HG03521 (cell line): ENCODE measurements around the gene MAGI1.

Experiments used
- ATAC-seq: cut with Tn5 transposase; IDR thresholded peaks from one replicate; pipeline ENCODE4 v1.9.1; 2021; ENCODE audit warnings: mild to moderate bottlenecking, moderate library complexity; ENCODE audit not compliant: unreplicated experiment

Gene MAGI1

GRCh38 chr3:65478551-65479500, 559.9 kb downstream of the MAGI1 start:
- no peak for ATAC-seq

- no peak for ATAC-seq
Measured at GRCh38 chr3:65473736-65474135, 565.0 kb downstream of the MAGI1 start.

GRCh38 chr3:65472501-65472900, 566.2 kb downstream of the MAGI1 start:
- ATAC-seq = no peak

GRCh38 chr3:65466300-65466988, 572.3 kb downstream of the MAGI1 start:
- no peak for ATAC-seq

GRCh38 chr3:65449841-65450428, 588.8 kb downstream of the MAGI1 start:
- ATAC-seq = no peak

GRCh38 chr3:65448120-65448519, 590.6 kb downstream of the MAGI1 start:
- ATAC-seq = no peak

GRCh38 chr3:65445573-65446169, 593.0 kb downstream of the MAGI1 start:
- ATAC-seq = no peak

- ATAC-seq = no peak
Measured at GRCh38 chr3:65444447-65444815, 594.3 kb downstream of the MAGI1 start.

- no peak for ATAC-seq
Measured at GRCh38 chr3:65443739-65444446, 594.8 kb downstream of the MAGI1 start.

GRCh38 chr3:65439641-65440284, 599.0 kb downstream of the MAGI1 start:
- ATAC-seq = no peak

GRCh38 chr3:65438612-65439011, 600.1 kb downstream of the MAGI1 start:
- no peak for ATAC-seq

GRCh38 chr3:65438096-65438495, 600.6 kb downstream of the MAGI1 start:
- no peak for ATAC-seq

- no peak for ATAC-seq
Measured at GRCh38 chr3:65436580-65436979, 602.1 kb downstream of the MAGI1 start.

- ATAC-seq = no peak
Measured at GRCh38 chr3:65433480-65433879, 605.2 kb downstream of the MAGI1 start.

- ATAC-seq = no peak
Measured at GRCh38 chr3:65432388-65433003, 606.2 kb downstream of the MAGI1 start.

- ATAC-seq = no peak
Measured at GRCh38 chr3:65425880-65426279, 612.8 kb downstream of the MAGI1 start.

GRCh38 chr3:65422154-65422553, 616.6 kb downstream of the MAGI1 start:
- no peak for ATAC-seq

- no peak for ATAC-seq
Measured at GRCh38 chr3:65419233-65419632, 619.5 kb downstream of the MAGI1 start.

GRCh38 chr3:65413891-65414290, 624.8 kb downstream of the MAGI1 start:
- no peak for ATAC-seq

- ATAC-seq = no peak
Measured at GRCh38 chr3:65412588-65412987, 626.1 kb downstream of the MAGI1 start.
